Stimulated activated effector memory CD8-positive, alpha-beta T cell treated with anti-CD3 and anti-CD28 coated beads, Interleukin-12 subunit alpha, Interleukin-12 subunit beta, amount 100 ng/mL, for 72 hours (primary cell): ENCODE data around the gene ZBTB14.

Experiments
- ATAC-seq: fragments of 150-1000 bp; cut with Tn5 transposase; 2 replicates; pipeline ENCODE4 v1.10.0; 2021
- DNase-seq, 2 donors: peaks; one replicate each; pipeline ENCODE4 v3.0.0; 2021 to 2022; ENCODE audit warnings: low spot score in 2 of 2
- H3K27ac Mint-ChIP-seq: one replicate; pipeline ENCODE4 v1.8.0; 2022; ENCODE audit warnings: mild to moderate bottlenecking, mixed read lengths
- H3K36me3 Mint-ChIP-seq: one replicate; pipeline ENCODE4 v1.8.0; 2022; ENCODE audit warnings: mild to moderate bottlenecking, mixed read lengths
- H3K4me1 Mint-ChIP-seq: one replicate; pipeline ENCODE4 v1.8.0; 2022; ENCODE audit warnings: mixed read lengths
- H3K4me3 Mint-ChIP-seq: one replicate; pipeline ENCODE4 v1.8.0; 2022; ENCODE audit warnings: mild to moderate bottlenecking, mixed read lengths
- H3K9me3 Mint-ChIP-seq: one replicate; pipeline ENCODE4 v1.8.0; 2022; ENCODE audit warnings: mixed read lengths

Gene ZBTB14

DNA sequence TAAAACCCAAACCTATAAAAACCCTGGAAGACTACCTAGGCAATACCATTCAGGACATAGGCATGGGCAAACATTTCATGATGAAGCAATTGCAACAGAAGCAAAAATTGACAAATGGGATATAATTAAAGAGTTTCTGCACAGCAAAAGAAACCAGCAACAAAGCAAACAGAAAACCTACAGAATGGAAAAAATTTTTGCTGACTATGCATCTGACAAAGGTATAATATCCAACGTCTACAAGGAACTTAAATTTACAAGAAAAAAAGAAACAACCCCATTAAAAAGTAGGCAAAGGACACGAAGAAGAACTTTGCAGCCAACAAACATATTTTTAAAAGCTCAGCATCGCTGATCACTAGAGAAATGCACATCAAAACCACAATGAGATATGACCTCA is 28.8 kb downstream of the ZBTB14 start:
- ATAC-seq (no peak), DNase-seq (no peak)
- H3K27ac Mint-ChIP-seq = no peak overlapping the region
- no peak overlapping the region for H3K4me3 Mint-ChIP-seq
- H3K9me3 Mint-ChIP-seq = peaks cover 18% of the 10 kb centered on the region
- no peaks in the 10 kb centered on the region for H3K4me1 Mint-ChIP-seq
- no peaks in the 10 kb centered on the region for H3K36me3 Mint-ChIP-seq

DNA sequence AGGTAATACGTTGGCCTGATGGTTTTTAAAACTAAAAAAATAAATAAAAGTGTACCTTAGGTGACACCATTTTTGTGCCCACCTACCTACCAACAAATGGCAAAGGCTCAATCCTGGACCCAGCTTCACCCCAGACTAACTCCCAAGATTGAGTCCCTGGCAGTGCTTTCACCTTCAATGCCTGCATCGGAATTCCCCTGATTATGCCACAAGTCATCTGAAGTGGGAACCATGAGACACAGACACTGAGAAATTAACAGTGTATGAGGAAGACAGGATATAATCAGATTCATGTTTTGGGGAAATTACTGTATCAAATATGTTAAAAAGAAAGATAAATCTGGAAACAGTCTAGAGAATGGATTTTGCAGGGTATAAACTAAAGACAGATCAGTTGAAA is 41.6 kb downstream of the ZBTB14 start:
- no peak for ATAC-seq
- H3K27ac Mint-ChIP-seq = no peak overlapping the region
- no peak overlapping the region for H3K4me3 Mint-ChIP-seq
- H3K4me1 Mint-ChIP-seq = no peaks in the 10 kb centered on the region
- DNase-seq = no peak
- H3K36me3 Mint-ChIP-seq = no peaks in the 10 kb centered on the region
- H3K9me3 Mint-ChIP-seq = no peaks in the 10 kb centered on the region

DNA sequence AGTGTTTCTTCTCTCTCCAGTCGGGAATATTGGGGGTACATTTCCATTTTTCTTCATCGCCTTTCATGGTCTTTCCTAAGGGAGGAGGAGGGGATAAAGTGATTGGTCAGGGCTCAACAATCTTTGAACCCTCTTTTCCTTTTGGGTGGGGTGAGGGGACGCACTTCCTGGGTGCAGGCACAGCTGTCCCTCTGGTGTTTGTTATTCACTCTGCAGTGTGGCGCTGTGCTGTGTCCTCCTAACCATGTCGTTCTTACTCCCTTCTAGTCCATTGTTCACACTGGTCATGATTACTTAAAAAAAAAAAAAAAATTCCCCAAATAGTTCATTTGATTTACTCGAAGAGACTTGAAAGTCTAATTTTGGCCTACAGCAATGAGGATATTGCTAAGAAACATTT is 44.4 kb downstream of the ZBTB14 start:
- Mint-ChIP-seq H3K4me3 (no peak overlapping the region), H3K27ac (no peak overlapping the region), H3K9me3 (no peaks in the 10 kb centered on the region), H3K4me1 (no peaks in the 10 kb centered on the region), H3K36me3 (no peaks in the 10 kb centered on the region)
- ATAC-seq (no peak), DNase-seq (no peak)

DNA sequence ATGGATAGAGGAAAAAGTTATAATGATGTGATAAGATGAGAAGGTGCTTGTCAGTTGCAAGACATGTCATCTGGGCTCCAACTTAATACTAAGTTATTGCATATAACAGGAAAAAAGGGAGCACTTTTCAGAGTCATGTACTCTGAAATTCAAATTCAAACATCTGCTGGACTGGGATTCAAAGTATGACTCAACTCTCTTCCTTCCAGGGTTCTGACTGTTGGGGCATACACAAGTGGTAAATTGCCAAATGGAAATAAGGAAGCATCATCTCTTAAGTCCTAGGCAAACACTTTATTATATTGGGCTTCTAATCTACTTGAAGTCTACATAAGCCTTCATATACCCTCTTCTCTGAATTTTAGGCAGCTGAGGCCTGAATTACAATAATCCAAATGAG is 44.9 kb downstream of the ZBTB14 start:
- H3K4me3 Mint-ChIP-seq = no peak overlapping the region
- no peaks in the 10 kb centered on the region for H3K4me1 Mint-ChIP-seq
- no peaks in the 10 kb centered on the region for H3K9me3 Mint-ChIP-seq

DNA sequence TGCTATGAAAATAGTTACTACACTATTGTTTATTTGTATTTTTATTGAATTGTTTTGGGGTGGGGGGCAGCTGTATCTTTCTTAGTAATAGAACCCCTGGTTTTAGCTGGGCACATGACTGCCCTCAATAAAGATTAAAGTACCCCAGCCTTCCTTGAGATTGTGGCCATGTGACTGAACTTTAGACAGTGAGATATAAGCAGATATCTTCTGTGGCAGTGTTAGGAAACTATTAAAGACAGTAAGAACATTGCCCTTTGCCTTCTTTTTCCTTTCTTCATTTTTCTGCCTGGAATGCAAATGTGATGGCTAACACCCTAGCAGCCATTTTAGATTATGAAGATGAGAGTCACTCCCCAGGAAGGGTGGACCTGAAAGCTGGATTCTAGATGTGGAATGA is 50.6 kb downstream of the ZBTB14 start:
- H3K36me3 Mint-ChIP-seq = peaks cover 34% of the 10 kb centered on the region
- peaks cover 8% of the 10 kb centered on the region for H3K4me1 Mint-ChIP-seq
- H3K9me3 Mint-ChIP-seq = no peaks in the 10 kb centered on the region
- DNase-seq (no peak), ATAC-seq (no peak)
- H3K27ac Mint-ChIP-seq = no peak overlapping the region
- H3K4me3 Mint-ChIP-seq = no peak overlapping the region

More for the DNA sequence above, 44.9 kb downstream of the ZBTB14 start:
- DNase-seq = no peak
- H3K36me3 Mint-ChIP-seq = no peaks in the 10 kb centered on the region
- no peak overlapping the region for H3K27ac Mint-ChIP-seq
- no peak for ATAC-seq

DNA sequence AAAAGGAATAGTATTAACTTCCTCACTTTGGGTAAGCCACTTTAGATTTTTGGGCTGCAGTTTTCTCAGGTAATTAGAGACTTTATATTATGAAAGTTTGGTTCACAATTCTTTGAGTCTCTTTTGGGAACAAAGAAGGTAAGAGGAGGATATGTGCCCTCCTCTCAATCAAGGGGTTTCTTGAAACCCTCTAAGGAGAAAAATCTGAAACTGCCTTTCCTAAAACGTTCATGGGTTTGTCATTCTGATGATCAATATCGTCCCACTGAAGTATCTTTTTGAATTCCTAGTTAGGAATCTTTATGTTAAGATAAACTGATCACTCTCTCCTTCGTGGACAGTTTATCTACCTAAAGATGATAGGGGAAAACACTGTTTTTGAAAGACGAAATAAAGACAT is 56.1 kb downstream of the ZBTB14 start:
- no peak overlapping the region for H3K27ac Mint-ChIP-seq
- DNase-seq (no peak), ATAC-seq (no peak)
- H3K9me3 Mint-ChIP-seq = no peaks in the 10 kb centered on the region
- peak overlapping the region; percentile 91 for H3K4me3 Mint-ChIP-seq
- H3K4me1 Mint-ChIP-seq = peaks cover 11% of the 10 kb centered on the region
- peaks cover 37% of the 10 kb centered on the region for H3K36me3 Mint-ChIP-seq
